A375 (cell line): ENCODE results near the gene WDR53. TPM values are rescaled to one million over a fixed set of nuclear protein-coding genes. Genes with fewer than 3 reads are reported as not detected.

ENCODE experiments used
- small RNA-seq: library from RNA; depleted of rRNA; stranded (forward); fragments of <200 nt; gene quantifications from one replicate; pipeline ENCODE3, GENCODE V24; 2014
- total RNA-seq: library from RNA; depleted of rRNA; stranded (reverse); fragments of >200 nt; shearing (Covaris generic); gene quantifications from 2 replicates; pipeline ENCODE4 v1.2.3, GENCODE V29; 2014; rRNA removed

The WDR53 gene
- 10.2 and 14.0 TPM in 2 replicates for total RNA-seq

DNA sequence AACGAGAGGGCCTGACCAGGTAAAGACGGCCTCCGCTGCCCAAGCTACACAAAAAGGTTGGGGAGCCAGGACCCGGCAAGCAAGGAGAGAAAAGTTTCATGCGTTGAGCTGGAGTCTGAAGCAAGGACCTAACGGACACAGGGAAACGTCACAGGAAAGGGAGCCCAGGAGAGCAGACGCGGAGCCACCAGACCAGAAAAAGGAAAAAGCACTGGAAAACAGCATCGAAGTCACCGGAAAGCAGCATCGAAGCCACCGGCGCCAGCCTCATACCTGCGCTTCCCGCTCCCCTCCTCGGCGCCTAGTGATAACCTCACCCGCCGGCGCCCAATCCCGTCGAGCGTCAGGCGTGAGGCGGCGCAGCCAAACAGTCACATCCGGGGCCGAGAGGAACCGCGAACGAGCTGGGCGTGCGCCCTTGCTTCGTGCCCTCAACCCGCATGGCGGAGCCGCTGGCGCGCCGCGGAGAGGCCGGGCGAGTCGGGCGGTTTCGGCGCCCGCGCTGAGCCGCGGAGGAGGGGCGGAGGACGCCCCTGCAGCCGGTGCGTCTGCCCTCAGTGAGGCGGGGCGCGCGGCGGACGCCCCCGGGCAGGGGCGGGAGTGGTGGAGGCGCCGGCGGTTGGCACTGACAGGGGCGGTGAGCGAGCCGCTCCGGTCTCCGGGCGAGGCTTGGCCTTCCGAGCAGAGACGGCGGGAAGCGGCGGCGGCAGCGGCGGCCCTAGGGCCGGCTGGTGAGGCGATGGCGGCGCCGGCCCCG lies at the start of gene WDR53, which contains the start of gene FBXO45:
WDR53 (minus strand) TSS at position 309 of the 757 bp plus-strand sequence. CDS start 7,079 bp downstream, outside the sequence.
FBXO45 (plus strand) TSS at position 415 of the 757 bp plus-strand sequence; CDS start at position 740, 325 bp downstream.

DNA sequence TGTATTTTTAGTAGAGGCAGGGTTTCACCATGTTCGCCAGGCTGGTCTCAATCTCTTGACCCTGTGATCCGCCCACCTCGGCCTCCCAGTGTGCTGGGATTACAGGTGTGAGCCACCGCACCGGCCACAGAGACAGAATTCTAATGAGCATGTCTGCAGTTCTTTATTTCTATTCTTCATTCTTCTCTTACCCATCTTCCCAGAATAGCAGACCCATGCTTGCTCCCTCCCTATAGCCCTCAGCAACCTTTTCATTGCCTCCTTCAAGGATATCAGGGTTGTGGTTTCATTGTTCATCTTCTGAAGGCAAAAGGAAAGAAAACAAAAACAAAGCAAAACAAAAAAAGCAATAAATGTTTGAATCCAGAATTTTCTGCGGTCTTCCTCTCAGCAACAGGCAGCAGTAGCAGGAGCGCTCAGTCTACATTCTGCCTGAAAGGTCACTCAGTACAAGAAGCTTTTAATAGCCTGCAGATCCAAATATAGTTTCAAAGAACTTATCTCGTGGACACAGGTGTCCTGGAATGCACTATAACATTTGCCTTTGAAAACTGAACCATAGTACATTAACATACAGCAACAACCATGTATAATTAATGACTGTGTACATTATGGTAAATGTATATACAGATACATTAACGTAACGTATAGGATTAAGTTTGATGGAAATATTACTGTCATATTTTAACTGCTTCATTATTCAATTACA lies 53.3 kb downstream of the WDR53 start, which contains the start of gene SMCO1:
SMCO1 (minus strand) TSS at position 434 of the 709 bp plus-strand sequence; CDS start at position 297, 137 bp downstream.

Small RNAs within 50 kb of the gene (small RNA-seq; reads per million reads assigned to genes)
- gene RPS29P3, result 0.29 reads per million

Other genes starting within 250 kb of the WDR53 start
- gene TM4SF19, start 230.2 kb downstream of the WDR53 start, total RNA-seq, result 5.4 and 5.5 TPM in 2 replicates
- 9.8 and 11.9 TPM in 2 replicates for gene UBXN7, start 136.1 kb downstream of the WDR53 start, total RNA-seq
- 13.6 and 15.4 TPM in 2 replicates for gene RNF168, start 64.8 kb downstream of the WDR53 start, total RNA-seq
- not detected in 2 replicates for gene SMCO1, start 53.2 kb downstream of the WDR53 start, total RNA-seq
- 10.9 and 11.1 TPM in 2 replicates for gene FBXO45, start 106 bp upstream of the WDR53 start, total RNA-seq
- 1.3 and 1.4 TPM in 2 replicates for gene NRROS, start 71.1 kb upstream of the WDR53 start, total RNA-seq
- gene CEP19, start 143.7 kb upstream of the WDR53 start, total RNA-seq, result 0.64 and 1.2 TPM in 2 replicates
- 20.4 and 25.8 TPM in 2 replicates for gene PIGX, start 143.8 kb upstream of the WDR53 start, total RNA-seq
- 24.3 and 26.5 TPM in 2 replicates for gene PAK2, start 171.3 kb upstream of the WDR53 start, total RNA-seq